Activated CD8-positive, alpha-beta memory T cell treated with anti-CD3 and anti-CD28 coated beads, Interleukin-2, amount 50 U/mL, for 4 hours (primary cell): ENCODE data around the gene DTNB.

ENCODE experiments used
- DNase-seq: peaks from one replicate; pipeline ENCODE4 v3.0.0-alpha.2; 2020

DTNB gene

GRCh38 chr2:25362434-25363145, 310.8 kb downstream of the DTNB start:
- DNase-seq, result peak; percentile 51

GRCh38 chr2:25362049-25362433, 311.3 kb downstream of the DTNB start:
- peak; percentile 95 for DNase-seq

DNA sequence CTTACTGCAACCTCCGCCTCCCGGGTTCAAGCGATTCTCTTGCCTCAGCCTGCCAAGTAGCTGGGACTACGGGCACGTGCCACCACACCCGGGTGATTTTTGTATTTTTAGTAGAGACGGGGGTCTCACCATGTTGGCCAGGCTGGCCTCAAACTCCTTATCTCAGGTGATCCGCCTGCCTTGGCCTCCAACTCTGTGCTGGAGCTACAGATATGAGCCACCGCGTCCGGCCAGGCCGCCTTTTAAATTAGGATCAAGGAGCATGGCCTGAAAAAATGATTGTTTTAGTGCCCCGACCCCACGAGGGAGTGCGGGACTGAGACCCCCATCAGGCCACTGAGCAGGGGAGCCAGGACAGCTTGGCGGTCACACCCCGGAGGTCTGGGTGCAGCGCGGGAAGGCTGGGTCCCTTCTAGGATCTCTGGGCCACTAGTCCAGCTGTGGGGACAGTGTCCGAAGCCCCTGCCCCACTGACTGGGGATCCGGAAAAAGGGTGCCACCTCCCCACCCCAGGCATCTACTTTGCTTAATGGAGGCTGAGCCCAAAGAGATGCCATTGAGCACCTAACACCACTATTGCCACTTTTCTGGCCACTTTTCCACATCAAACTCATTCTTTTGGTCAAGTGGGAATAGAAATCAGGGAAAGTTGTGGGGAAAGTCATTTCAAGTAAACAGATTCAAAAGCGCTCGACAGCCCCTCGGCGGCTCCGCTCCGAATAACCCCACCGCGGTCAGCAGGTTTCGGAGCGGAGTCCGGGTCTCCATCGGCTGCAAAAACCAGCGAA, 311.9 kb downstream of the DTNB start:
- DNase-seq, result no peak

GRCh38 chr2:25358836-25359235, 314.5 kb downstream of the DTNB start:
- DNase-seq, result no peak

DNA sequence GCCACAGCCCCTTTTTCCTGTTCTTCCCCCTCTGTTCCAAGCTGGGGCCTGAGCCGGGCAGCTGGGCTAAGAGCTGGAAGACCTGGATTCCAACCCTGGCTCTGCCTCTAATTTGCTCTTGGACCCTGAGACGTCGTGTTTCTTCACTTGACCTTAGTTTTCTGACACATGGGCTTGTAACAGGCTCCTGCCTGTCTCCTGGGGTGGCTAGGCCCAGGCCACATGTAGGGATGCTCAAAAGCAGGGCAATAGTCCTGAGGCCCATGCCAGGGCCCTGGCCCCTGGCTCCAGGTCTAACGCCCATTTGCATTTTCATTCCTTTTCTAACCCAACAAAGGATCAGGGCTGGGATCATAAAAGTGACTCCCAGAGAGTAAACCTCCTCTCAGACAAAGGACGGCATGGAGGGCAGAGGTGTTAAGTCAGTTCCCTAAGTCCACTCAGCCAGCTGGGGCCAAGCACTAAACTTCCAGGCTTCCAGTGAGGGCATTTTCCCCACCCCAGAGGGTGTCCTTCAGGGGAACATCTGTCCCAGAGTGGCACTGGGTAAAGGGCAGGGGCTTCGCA, 315.0 kb downstream of the DTNB start:
- no peak for DNase-seq

DNA sequence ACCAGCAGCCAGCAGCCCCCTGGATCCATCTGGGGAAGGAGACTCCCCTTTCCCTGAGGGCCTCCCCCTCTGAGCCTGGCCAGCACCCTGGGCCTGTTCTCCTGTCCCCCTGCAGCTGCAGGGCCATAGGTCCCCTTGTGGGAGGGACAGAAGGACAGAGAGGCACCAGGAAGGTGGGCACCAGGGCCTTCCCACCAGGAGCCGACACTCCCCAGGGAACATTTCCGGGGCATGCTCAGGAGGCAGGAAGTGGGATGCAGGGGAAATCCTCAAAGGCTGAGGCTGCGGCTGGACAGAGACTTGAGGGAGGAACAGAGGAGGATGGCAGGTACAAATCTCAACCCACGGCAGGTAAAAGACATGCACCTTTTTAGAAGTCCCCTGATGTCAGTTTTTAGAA, 317.3 kb downstream of the DTNB start:
- DNase-seq, result no peak

DNA sequence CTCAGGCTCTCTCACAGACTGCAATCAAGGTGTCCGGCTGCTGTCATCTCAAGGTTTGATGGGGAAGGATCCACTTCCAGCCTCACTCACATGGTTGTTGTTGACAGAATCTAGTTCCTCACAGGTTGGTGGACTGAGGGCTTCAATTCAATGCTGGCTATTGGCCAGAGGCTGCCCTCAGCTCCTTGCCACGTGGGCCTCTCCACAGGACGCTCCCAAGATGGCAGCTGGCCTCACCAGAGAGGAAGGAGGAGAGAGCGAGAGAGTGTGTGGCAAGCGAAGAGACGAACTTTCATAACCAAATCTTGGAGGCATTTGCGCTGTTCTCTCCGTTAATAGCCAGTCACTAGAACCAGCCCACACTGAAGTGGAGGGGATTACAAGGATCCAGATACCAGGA, 318.1 kb downstream of the DTNB start:
- no peak for DNase-seq

DNA sequence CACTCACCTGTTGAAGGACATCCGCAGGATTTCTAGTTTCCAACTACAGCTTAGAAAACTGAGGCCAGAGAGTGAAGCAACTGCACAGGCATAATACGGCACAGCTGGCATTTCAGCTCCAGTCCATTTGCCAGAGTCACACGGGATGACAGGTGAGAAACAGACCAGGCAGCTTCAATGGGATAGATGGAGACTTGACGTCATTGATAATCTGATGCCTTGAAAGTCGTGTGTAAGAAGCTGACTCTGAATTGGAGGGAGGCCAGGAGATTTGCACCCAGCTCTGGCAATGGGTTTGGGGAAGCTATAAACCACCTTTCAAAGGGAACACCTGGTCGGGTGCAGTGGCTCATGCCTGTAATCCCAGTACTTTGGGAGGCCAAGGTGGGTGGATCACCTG, 319.3 kb downstream of the DTNB start:
- DNase-seq, result no peak

- no peak for DNase-seq
Measured at GRCh38 chr2:25349397-25349796, 324.0 kb downstream of the DTNB start.

DNA sequence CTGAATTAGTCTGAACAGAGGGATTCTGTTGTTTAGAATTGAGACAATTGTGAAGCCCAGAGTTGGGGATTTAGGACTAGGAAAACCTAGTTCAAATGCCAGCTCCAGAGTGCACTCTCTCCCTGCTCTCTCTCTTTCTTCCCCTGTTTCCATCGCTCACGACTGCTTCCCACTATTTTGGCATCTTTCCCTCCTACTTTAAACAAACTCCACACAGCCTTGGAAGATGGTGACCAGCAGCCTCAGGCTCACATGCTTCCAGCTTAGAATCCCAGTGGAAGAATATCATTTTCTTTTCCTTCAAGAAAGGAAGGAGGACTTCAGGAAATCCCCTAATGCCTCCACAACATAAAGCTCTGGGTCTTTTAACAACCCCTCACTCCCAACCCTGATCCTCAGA, 325.5 kb downstream of the DTNB start:
- no peak for DNase-seq

DNA sequence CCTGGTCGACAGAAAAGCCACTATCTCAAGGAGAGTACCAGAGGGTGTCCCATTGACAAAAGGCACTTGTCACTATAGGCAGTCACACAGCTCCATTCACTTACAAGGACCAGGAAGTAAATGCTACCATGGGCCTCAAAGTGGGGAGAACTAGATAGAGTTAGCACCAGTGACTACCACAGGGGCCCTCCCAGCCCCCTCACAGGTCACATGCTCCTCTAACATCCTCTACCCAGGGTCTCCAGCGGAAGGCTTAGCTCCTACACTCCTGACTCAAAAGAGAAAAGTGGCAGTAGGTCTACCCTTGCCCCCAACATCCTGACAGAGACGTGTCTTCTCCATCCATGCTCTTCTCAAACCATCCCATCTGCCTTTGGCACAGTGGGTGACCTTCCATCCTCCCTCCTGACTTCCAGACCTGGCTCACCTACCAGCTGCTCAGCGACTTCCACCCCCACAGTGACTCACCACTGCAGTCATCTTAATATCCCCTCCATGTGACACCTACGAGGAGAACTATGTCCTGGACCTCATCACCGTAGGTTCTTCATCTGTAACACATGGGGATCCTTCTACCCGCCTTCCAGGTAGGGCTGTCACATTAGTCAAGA, 326.1 kb downstream of the DTNB start:
- peak; percentile 47 for DNase-seq

DNA sequence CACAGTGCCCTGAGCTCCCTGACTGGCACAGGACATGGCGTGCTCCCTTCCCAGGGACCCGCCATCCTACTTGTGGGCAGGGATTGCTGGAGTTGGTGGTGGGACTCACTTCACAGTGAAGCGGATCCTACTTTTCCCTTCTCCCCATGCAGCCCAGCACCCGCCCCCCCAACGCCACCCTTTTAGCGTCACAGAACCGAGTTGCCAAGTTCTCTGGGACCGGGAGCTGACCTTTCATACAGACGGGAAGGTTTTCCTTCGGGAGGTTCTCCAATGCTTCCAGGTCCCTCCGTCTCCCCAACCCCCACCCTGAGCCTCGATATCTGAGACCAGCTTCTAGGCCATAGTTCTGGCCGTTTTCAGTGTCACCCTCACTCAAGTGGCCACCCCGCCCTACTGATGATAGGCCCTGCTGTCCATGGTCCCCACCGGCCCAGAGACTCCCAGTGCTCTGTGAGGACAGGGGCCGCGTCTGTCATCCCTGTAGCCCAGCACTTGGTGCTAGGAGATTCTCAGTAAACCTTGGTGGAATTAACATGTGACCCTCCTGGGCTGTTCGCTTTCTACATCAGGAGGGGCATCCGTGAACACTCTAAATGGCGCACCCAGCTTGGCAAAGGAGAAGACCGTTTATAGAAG, 330.1 kb downstream of the DTNB start:
- DNase-seq, result no peak

DNA sequence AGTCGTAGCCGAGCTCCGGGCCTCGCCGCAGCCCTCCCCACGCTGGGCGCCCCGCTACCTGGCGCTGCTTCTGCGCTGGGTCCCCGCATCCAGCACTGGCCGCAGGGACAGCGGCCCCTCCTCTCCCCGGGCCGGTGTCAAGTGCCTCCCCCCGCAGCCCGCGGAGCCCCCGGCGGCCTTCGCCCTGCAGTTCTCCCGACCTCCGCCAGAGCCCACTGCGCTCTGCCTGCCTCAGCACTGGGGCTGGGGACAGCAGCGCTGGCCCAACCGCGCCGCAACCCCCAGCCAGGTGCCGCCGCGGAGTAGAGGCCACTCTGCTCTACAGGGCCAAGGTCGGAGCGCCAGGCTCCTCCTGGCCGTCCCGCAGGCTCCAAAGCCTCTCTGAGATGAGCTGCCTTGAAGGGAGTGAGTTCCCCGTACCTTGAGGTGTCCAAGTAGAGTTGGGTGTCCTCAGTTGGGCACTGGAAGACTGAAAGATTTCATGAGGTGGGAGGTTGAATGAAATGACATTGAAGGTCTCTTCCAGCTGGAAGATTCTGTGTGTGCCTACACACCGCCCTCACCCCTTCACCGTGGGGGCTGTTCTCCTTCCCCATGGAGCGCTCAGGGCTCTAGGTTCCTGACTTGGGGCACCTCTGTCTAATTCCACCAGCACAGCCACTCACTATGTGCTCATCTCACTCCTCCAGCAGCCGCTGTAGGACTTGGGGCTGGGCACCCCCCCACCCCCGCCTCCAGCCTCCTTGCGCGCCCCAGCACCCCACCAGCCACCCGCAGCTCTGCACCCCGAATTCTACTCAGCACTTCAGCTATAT, 330.8 kb downstream of the DTNB start:
- peak; percentile 81 for DNase-seq

- DNase-seq, result peak; percentile 76
Measured at GRCh38 chr2:25341753-25342371, 331.5 kb downstream of the DTNB start, which contains the start of gene DNMT3A. Gene DNMT3A, minus strand, starts transcription at chr2:25341925. Its CDS starts 27,941 bp downstream, at chr2:25313984.

DNA sequence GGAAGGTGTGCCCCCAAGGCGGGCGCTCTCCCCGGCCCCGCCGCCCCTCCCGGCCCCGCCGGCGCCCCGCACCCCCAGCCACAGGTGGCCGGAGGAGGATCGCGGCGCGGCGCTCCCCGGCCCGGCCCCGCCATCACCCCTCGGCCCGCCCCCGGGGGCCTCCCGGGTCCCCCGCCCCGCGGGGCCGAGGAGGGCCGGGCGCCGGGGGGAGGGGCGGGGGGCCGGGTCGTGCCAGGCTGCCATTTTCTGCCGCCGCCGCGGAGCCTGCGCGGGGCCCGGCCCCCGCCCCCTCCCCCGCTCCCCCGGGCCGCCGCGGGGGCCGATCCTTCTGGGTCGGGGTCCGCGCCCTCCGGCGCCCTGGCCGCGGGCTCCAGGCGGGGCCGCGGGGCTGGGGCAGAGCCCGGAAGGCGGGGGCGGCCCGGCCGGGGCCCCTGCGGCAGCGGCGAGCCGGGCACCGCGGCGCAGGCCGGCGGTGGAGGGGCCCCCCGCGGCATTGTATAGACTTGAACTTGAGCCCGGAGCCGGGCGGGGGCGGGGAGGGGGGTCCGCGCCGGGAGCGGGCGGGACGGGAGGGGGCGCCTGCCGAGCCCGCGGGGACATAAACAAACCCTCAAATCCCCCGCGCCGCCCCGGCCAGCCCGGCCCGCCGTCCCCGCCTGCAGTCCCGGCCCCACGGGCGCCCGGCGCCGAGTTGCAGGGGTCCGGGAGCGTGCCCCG, 332.2 kb downstream of the DTNB start:
- peak; percentile 49 for DNase-seq

DNA sequence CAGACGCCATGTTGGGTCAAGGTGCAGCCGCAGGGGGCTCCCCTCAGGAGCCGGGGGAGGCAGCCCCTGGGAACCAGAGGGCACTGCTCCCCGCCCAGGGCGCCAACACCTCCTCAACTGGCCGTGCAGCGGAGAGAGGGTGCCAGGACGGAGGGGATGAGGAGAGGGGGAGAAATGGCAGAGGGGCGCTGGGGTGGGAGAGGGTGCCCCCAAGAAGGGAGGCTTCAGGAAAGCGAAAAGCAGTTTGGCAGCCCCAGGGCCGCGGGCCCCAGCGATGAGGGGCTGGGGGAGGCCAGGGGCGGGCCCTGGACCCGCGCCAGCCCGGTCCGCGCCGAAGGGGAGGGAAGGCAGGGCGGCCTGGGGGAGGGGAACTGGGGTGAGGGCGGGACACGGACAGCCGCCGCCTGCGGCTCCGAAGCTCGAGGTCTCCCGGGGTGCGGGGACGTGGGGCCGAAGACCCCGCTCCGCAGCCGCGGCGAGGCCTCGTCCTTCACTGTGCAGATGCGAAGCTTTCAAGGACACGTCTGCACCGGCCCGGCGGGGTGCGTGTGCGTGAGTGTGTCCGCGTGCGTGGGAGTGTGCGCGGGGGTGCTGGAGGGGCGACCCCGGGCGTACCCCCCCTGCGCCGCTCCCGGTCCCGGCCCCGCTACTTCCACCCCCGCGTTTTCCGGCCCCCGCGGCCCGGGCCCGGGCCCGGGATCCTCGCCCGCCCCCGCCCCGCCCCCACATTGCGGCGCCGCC, 333.0 kb downstream of the DTNB start:
- DNase-seq, result peak; percentile 50

GRCh38 chr2:25339791-25340180, 333.6 kb downstream of the DTNB start:
- DNase-seq, result no peak

DNA sequence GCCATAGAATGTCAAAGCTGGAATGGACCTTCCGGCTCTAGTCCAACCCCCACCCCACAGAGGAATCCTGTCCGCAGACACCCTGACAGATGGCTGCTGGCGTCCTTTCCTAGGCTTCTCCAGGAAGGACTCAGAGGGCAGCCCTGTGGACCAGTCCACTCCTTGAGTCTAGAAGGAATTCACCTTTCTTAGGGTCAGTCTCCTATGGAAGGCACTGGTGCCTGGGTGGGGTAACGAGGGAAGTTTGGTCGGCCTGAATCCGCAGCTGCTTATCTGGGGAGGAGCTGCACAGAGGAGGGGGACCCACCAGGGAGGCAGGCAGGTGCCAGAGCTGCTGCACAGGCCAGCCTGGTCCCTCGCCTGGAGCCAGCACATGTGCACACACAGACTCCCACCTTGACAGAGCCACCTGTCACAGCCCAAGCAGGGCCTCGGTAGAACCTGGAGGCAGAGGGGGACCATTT, 334.1 kb downstream of the DTNB start:
- no peak for DNase-seq

GRCh38 chr2:25338401-25338800, 335.0 kb downstream of the DTNB start:
- no peak for DNase-seq

DNA sequence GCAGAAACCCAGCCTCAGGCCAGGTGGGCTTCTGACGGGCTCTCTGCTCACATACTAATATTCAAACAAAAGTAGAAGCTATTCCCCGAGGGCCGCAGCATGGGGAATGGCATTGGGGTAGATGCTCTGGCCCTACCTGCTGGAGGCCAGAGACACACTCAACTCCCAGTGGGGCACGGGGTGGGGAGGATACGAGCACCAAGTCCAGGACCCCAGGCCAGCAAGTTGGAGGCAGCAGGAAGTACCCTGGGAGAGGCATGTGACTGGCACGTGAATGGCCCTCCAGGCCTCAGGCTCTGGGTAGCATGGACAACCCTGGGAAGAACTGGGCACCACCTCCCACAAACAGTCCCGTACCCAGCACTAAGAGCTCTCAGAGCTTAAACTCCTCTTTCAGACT, 335.5 kb downstream of the DTNB start:
- no peak for DNase-seq
